HG03342 (cell line): ENCODE measurements around the gene GSKIP.

Source experiments
- ATAC-seq: cut with Tn5 transposase; IDR thresholded peaks from one replicate; pipeline ENCODE4 v1.9.1; 2021; ENCODE audit warnings: mild to moderate bottlenecking, moderate library complexity; ENCODE audit not compliant: unreplicated experiment

Gene GSKIP

GRCh38 chr14:96373538-96373937 lies 10.2 kb downstream of the GSKIP start:
- ATAC-seq: no peak

GRCh38 chr14:96376093-96376492 lies 12.8 kb downstream of the GSKIP start:
- no peak for ATAC-seq

GRCh38 chr14:96380735-96381134 lies 17.4 kb downstream of the GSKIP start:
- peak; percentile 72 for ATAC-seq

- no peak for ATAC-seq
Measured at GRCh38 chr14:96383445-96383844, 20.1 kb downstream of the GSKIP start.

- ATAC-seq: no peak
Measured at GRCh38 chr14:96384053-96384452, 20.7 kb downstream of the GSKIP start.

GRCh38 chr14:96384740-96385139 lies 21.4 kb downstream of the GSKIP start:
- ATAC-seq: no peak

GRCh38 chr14:96385385-96385784 lies 22.1 kb downstream of the GSKIP start:
- no peak for ATAC-seq

- ATAC-seq: no peak
Measured at GRCh38 chr14:96390965-96391292, 27.6 kb downstream of the GSKIP start.

- peak; percentile 88 for ATAC-seq
Measured at GRCh38 chr14:96391293-96392118, 28.2 kb downstream of the GSKIP start.

GRCh38 chr14:96393071-96393691 lies 29.9 kb downstream of the GSKIP start:
- ATAC-seq: no peak

GRCh38 chr14:96394047-96394815 lies 30.9 kb downstream of the GSKIP start:
- no peak for ATAC-seq

- ATAC-seq: no peak
Measured at GRCh38 chr14:96398432-96398831, 35.1 kb downstream of the GSKIP start.

GRCh38 chr14:96398921-96399320 lies 35.6 kb downstream of the GSKIP start:
- ATAC-seq: no peak

GRCh38 chr14:96399405-96399804 lies 36.1 kb downstream of the GSKIP start:
- no peak for ATAC-seq

GRCh38 chr14:96400495-96400894 lies 37.2 kb downstream of the GSKIP start:
- no peak for ATAC-seq

GRCh38 chr14:96403409-96403808 lies 40.1 kb downstream of the GSKIP start:
- ATAC-seq: no peak

- no peak for ATAC-seq
Measured at GRCh38 chr14:96405677-96406076, 42.4 kb downstream of the GSKIP start.

GRCh38 chr14:96407935-96408570 lies 44.7 kb downstream of the GSKIP start:
- no peak for ATAC-seq

- ATAC-seq: no peak
Measured at GRCh38 chr14:96408608-96409007, 45.3 kb downstream of the GSKIP start.

- ATAC-seq: no peak
Measured at GRCh38 chr14:96409701-96410100, 46.4 kb downstream of the GSKIP start.

GRCh38 chr14:96410119-96410518 lies 46.8 kb downstream of the GSKIP start:
- no peak for ATAC-seq
